Retina (tissue), 1 donor: ENCODE data around the gene DPY19L2.
"Not testable (repeated sequence)": the region's sequence is repeated elsewhere in the genome, so short reads cannot be mapped to it uniquely, and the experiment has no call there.

Experiments used
- DNase-seq: peaks from one replicate; pipeline ENCODE4 v3.0.0-alpha.2; 2016

The DPY19L2 gene

DNA sequence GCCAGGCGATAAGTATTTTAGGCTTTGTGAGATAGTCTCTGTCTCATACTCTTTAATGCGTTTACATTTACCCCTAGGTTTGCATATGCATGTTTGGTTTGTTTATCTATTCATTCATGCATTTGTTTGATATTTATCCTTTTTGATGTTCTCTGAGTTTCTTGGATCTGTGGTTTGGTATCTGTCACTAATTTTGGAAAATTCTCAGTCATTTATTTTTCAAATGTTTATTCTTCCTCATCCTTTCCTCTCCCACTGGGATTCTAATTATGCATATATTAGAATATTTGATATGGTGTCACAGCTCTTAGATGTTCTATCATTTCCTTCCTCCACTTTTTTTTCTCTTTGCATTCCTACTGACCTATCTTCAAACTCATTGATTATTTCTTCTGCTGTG is 11.9 kb downstream of the DPY19L2 start:
- DNase-seq = not testable (repeated sequence)

- not testable (repeated sequence) for DNase-seq
Observed at GRCh38 chr12:63655543-63656257, 12.6 kb downstream of the DPY19L2 start.

DNA sequence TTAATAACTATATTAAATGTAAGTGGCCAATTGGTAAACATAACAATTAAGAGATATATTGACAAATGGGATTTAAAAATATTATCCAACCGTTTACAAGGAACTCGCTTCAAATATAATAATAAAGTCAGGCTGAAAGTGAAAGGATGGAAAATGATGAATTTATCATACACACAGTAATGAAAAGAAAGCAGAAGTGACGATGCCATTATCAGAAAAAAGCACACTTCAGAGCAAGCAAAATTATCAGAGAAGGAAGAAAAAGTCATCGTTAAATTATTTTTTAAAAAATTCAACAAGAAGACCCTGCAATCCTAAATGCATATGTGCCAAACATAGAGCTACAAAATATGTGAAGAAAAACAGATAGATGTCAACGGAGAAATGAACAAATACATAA is 13.8 kb downstream of the DPY19L2 start:
- not testable (repeated sequence) for DNase-seq

- DNase-seq = not testable (repeated sequence)
Observed at GRCh38 chr12:63649517-63649916, 18.8 kb downstream of the DPY19L2 start.

- DNase-seq = not testable (repeated sequence)
Observed at GRCh38 chr12:63643381-63644140, 24.7 kb downstream of the DPY19L2 start.

DNA sequence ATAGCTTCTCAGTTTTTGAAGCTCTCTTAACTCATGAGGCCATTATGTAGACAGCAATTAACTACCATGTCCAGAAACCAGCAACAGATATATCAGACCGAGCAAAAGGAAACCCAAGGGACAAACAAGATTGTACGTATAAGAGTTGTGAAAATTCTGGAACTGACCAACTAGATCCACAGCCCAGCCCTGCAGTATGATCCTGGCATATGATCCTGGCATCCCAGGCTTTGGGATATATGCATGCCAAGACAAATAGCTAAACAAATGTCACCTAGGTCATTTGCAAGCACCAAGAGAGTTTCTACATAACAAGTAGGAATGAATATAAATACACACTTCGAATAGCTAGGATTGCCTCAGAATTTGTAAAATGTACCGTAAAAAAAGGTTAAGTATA is 44.0 kb downstream of the DPY19L2 start:
- DNase-seq = not testable (repeated sequence)

DNA sequence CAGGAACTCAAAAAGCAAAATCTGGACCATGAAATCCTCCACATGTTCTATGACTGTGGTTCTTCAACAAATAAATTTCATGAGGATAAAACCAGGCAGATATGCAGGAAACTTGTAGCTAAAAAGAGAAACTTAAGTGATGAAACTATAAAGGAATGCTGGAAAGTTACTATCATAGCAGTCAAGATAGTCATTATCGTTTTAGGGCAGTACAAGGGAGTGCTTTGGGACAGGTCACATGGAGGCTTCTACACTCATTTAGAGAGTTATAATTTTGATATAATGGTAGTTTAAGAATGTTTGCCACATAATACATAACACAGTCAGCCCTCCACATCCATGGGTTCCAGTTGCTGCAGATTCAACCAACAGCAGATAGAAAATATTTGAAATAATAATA is 52.7 kb downstream of the DPY19L2 start:
- not testable (repeated sequence) for DNase-seq

- DNase-seq = not testable (repeated sequence)
Observed at GRCh38 chr12:63611285-63611684, 57.0 kb downstream of the DPY19L2 start.

GRCh38 chr12:63609281-63609680 is 59.0 kb downstream of the DPY19L2 start:
- DNase-seq = not testable (repeated sequence)

DNA sequence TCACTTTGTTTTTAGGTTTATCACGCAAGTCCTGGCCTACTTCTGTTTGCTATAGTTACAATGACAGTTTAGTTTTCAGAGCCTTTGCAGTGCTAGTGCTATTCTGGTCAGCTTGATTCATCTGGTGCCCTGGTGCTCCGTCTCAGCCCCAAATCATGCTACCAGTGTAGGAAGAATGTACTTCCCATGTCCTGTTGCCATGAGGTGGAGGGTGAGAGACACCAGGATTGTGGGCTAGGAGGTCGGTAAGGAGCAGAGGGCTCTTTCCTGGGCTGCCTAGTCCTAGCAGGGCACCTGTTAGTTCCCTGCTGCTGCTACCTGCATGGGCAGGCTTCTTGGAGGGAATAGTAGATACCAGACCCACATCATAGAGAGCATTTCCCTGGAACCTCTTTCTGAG is 63.3 kb downstream of the DPY19L2 start:
- DNase-seq = not testable (repeated sequence)

- not testable (repeated sequence) for DNase-seq
Observed at GRCh38 chr12:63594828-63595227, 73.5 kb downstream of the DPY19L2 start.

GRCh38 chr12:63584426-63584825 is 83.9 kb downstream of the DPY19L2 start:
- DNase-seq = not testable (repeated sequence)

GRCh38 chr12:63583289-63583688 is 85.0 kb downstream of the DPY19L2 start:
- not testable (repeated sequence) for DNase-seq

- not testable (repeated sequence) for DNase-seq
Observed at GRCh38 chr12:63577631-63578030, 90.7 kb downstream of the DPY19L2 start.

GRCh38 chr12:63572038-63572437 is 96.3 kb downstream of the DPY19L2 start:
- not testable (repeated sequence) for DNase-seq

- not testable (repeated sequence) for DNase-seq
Observed at GRCh38 chr12:63558445-63558844, 109.8 kb downstream of the DPY19L2 start.

DNA sequence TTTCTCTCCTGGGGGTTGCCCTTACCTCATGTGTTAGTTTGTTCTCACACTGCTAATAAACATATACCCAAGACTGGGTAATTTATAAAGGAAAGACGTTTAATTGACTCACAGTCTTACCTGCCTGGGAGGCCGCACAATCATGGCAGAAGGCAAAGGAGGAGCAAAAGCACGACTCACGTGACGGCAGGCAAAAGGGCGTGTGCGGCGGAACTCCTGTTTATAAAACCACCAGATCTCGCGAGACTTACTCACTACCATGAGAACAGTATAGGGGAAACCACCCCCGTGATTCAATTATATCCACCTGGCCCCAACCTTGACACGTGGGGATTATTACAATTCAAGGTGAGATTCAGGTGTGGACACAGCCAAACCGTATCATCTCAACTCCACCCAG is 116.9 kb downstream of the DPY19L2 start:
- DNase-seq = not testable (repeated sequence)

GRCh38 chr12:63549034-63549433 is 119.3 kb downstream of the DPY19L2 start:
- not testable (repeated sequence) for DNase-seq

GRCh38 chr12:63545298-63545916 is 122.9 kb downstream of the DPY19L2 start:
- not testable (repeated sequence) for DNase-seq

DNA sequence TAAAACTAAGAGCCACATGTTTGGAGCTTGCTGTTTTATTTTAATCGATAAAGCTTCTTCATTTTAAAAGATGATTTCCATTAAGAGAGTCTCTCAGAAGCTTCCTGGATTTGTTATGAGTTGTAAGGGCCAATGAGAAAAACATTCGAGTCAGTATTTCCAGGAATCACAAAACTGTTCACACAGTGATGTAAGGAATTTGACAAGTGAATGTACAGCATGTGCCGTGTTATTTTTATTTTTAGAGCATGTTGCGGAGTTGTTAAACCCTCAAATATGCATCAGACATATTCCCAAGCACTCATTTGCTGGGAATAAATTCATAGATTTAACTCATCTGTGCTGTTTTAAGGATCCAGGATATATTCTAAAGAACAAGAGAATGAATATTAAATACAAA is 129.6 kb downstream of the DPY19L2 start:
- not testable (repeated sequence) for DNase-seq

DNA sequence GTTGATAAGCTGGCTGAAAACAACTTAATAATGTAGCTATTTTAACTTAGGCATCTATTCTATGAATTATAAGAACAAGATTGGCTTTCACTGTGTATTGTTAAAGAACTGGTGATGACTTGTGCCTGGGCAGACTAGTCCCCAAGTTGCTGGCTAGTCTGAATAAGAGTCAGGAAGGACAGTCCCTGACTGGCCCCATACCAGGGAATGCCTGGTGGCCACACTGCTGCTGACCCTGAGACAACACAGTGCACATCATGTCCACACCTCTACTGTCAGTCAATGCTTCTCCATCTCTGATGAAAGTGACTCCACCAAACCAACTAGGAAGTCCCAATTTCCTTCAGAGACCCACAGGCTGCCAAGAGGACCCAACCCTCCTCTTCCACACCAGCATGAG is 130.5 kb downstream of the DPY19L2 start:
- not testable (repeated sequence) for DNase-seq

DNA sequence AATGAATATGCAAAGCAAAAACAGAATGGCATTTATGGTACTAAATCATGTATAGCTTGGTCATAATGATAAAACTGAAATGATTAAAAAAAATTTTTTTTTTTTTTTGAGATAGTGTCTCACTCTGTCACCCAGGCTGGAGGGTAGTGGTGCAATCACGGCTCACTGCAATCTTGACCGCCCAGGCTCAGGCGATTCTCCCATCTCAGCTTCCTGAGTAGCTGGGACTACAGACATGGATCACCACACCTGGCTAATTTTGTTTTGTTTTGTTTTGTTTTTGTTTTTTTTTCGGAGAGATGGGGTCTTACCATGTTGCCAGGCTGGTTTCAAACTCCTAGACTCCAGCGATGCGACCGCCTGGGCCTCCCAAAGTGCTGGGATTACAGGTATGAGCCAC is 138.7 kb downstream of the DPY19L2 start:
- not testable (repeated sequence) for DNase-seq

GRCh38 chr12:63525831-63526230 is 142.5 kb downstream of the DPY19L2 start:
- DNase-seq = no peak

GRCh38 chr12:63521706-63522105 is 146.6 kb downstream of the DPY19L2 start:
- no peak for DNase-seq
